SU-DHL-6 (cell line): Measurements from ENCODE around the gene SERINC2.

Source experiments
- CTCF ChIP-seq: fragments of 200-600 bp; sonication (generic); IDR thresholded peaks from one replicate; pipeline ENCODE4 v1.5.1; 2017; ENCODE audit warnings: antibody characterized with exemption, mild to moderate bottlenecking, low read length, moderate library complexity; ENCODE audit not compliant: insufficient read depth, poor library complexity, severe bottlenecking
- EZH2phosphoT487 ChIP-seq: fragments of 200-600 bp; sonication (generic), shearing (Covaris generic); conservative IDR thresholded peaks from 2 replicates; pipeline ENCODE4 v1.6.1; 2018; ENCODE audit warnings: mild to moderate bottlenecking, antibody characterized with exemption, low read length, moderate library complexity, mixed read lengths

- TF ChIP-seq CTCF = no peak
- no peak for TF ChIP-seq EZH2phosphoT487
These were observed 66.8 kb downstream of the SERINC2 start for GRCh38 chr1:31479811-31480210.
